Tibial nerve (tissue), 4 donors: ENCODE results near the gene AMPD3. TPM values are rescaled to one million over a fixed set of nuclear protein-coding genes. Genes with fewer than 3 reads are reported as not detected.

ENCODE experiments used
- DNase-seq, 2 donors: peaks; one replicate each; pipeline ENCODE4 v3.0.0-alpha.2; 2019; ENCODE audit warnings: low spot score in 2 of 2
- H3K27ac ChIP-seq, 4 donors: fragments of 200-600 bp; sonication (generic) in 3 of 4; one replicate each; pipeline ENCODE4 v1.5.1; 2017 to 2019; ENCODE audit warnings: mild to moderate bottlenecking in 1 of 4
- H3K27me3 ChIP-seq, 2 donors: fragments of 200-600 bp; sonication (generic) in 1 of 2; one replicate each; pipeline versions ENCODE4 v1.5.1 to v1.6.0; 2017 to 2019
- H3K36me3 ChIP-seq, 3 donors: fragments of 200-600 bp; sonication (generic); one replicate each; pipeline ENCODE4 v1.5.1; 2018 to 2019
- H3K4me1 ChIP-seq, 4 donors: fragments of 200-600 bp; sonication (generic) in 3 of 4; one replicate each; pipeline ENCODE4 v1.5.1; 2017 to 2019
- H3K4me3 ChIP-seq, 4 donors: fragments of 200-600 bp; sonication (generic) in 3 of 4; one replicate each; pipeline ENCODE4 v1.5.1; 2017 to 2019; ENCODE audit warnings: mild to moderate bottlenecking in 1 of 4, moderate library complexity in 1 of 4
- H3K9me3 ChIP-seq, 4 donors: fragments of 200-600 bp; sonication (generic) in 3 of 4; one replicate each; pipeline ENCODE4 v1.5.1; 2017 to 2019
- EP300 ChIP-seq, 2 donors: sonication (generic); formaldehyde crosslinking; IDR thresholded peaks; one replicate each; pipeline ENCODE4 v1.6.1; 2017; ENCODE audit warnings: antibody characterized with exemption in 2 of 2, mild to moderate bottlenecking in 1 of 2
- POLR2A ChIP-seq, 2 donors: fragments of 450-650 bp; IDR thresholded peaks; one replicate each; pipeline ENCODE4 v1.6.1; 2017; ENCODE audit warnings: antibody characterized with exemption in 2 of 2, mild to moderate bottlenecking in 2 of 2, moderate library complexity in 2 of 2
- WGBS, 2 donors: methylation state at CpG; one replicate each; pipeline ENCODE4 v1.1.5; 2018; 5-methylcytosine and 5-hydroxymethylcytosine counted together
- total RNA-seq, 4 donors: library from RNA; depleted of rRNA; stranded (reverse); fragments of >200 nt; gene quantifications; one replicate each; pipeline ENCODE4 v1.1.0, GENCODE V29; 2016
- TF ChIP-seq, protein P1 (sequence below), 5 experiments: fragments of 200-600 bp in 3 of 5; fragments of 450-650 bp in 2 of 5; sonication (generic) in 3 of 5; IDR thresholded peaks; one replicate each; pipeline ENCODE4 v1.5.1; 2016 to 2019; ENCODE audit warnings: antibody characterized with exemption in 5 of 5, mild to moderate bottlenecking in 3 of 5, moderate library complexity in 2 of 5

Gene AMPD3
- total RNA-seq, 4 donors from 2014 or later, result 1.0 to 8.7 (median 3.7) TPM

DNA sequence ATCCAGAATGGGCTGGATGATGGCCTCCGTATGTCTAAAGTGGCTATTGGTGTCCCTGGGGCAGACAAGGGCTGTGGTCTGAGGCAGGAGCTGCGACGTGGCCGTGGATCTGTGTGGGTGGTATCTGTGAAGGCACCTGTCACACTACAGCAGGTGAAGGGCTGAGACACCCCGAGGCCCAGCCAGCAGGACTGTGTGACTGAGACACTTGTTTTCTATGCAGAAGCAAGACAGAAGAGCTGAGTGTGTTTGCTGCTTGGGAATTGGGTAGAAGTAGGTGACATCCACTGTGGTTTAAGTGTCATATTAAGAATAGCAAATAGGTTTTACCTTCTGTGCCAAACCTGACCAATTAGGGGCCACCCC lies 35.0 kb downstream of the AMPD3 start:
- no peak for TF ChIP-seq POLR2A (IDR thresholded peaks at IDR 0.05)
- TF ChIP-seq, protein P1, sequence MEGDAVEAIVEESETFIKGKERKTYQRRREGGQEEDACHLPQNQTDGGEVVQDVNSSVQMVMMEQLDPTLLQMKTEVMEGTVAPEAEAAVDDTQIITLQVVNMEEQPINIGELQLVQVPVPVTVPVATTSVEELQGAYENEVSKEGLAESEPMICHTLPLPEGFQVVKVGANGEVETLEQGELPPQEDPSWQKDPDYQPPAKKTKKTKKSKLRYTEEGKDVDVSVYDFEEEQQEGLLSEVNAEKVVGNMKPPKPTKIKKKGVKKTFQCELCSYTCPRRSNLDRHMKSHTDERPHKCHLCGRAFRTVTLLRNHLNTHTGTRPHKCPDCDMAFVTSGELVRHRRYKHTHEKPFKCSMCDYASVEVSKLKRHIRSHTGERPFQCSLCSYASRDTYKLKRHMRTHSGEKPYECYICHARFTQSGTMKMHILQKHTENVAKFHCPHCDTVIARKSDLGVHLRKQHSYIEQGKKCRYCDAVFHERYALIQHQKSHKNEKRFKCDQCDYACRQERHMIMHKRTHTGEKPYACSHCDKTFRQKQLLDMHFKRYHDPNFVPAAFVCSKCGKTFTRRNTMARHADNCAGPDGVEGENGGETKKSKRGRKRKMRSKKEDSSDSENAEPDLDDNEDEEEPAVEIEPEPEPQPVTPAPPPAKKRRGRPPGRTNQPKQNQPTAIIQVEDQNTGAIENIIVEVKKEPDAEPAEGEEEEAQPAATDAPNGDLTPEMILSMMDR (IDR thresholded peaks at IDR 0.05), result no peak
- no peak for TF ChIP-seq EP300 (IDR thresholded peaks at IDR 0.05)
- WGBS, 2 donors, result 87 to 91% methylated on average over 5 of the region's 5 CpGs

DNA sequence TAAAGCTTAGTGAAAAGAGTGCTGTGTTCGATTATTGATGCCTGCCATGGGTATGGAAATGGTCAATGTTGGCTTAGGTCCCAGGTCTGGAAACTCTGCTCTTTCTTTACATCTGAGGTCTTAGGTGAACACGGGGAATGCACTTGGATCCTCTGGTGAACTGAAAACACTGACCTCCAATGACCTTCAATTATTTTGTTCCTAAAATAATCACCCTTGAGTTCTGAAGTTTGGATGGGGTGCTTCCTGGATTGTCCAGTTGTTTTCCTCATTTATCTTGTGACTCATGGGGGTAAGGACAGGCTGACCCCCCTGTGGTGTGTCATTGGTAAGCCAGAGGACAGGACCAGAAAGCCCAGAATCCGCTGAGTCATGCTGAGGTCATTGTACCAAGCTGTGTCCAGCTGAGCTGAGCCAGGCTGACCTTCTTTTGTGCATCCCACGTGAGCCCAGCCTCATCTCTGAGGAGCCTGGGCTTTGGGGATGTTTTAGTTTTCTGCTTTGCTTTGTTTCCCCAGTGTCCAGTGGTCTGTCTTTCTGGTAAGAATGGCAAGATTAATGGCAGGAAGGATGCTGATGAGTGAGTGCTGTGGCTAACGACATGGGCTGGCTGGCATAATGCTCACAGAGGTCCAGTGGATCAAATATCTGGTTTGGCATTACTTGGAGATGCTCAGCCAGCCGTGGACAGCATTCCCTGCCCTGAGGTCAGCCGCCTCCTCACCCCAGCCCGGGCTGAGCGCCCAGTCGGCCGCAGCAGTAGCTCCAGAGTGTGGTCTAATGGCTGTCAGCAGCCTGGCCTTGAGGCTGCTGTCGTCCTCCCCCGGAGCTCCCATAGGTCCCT lies 35.6 kb downstream of the AMPD3 start:
- peaks cover 0 to 12% (median 8%) of the 10 kb centered on the region in 4 donors for H3K4me1 ChIP-seq
- peak in 1 of 2 donors; percentile 67 for TF ChIP-seq EP300 (IDR thresholded peaks at IDR 0.05)
- TF ChIP-seq, protein P1 (IDR thresholded peaks at IDR 0.05), result no peak
- H3K27ac ChIP-seq, result peak overlapping the region in 3 of 4 donors; percentile 46 to 84 (median 62)
- DNase-seq, result peak; percentile 60 to 68
- H3K36me3 ChIP-seq, result peaks cover 0 to 10% (median 7%) of the 10 kb centered on the region in 3 donors
- WGBS, 2 donors, result 33 to 39% methylated on average over 9 to 13 of the region's 13 CpGs
- H3K4me3 ChIP-seq, result no peak overlapping the region
- no peaks in the 10 kb centered on the region for H3K27me3 ChIP-seq
- no peaks in the 10 kb centered on the region for H3K9me3 ChIP-seq

More for the DNA sequence above, 35.0 kb downstream of the AMPD3 start:
- DNase-seq, result no peak
- Histone ChIP-seq H3K36me3 (peaks cover 0 to 10% (median under 1%) of the 10 kb centered on the region in 3 donors), H3K4me1 (peaks cover 0 to 12% (median 8%) of the 10 kb centered on the region in 4 donors), H3K4me3 (no peak overlapping the region), H3K27me3 (no peaks in the 10 kb centered on the region), H3K27ac (peak overlapping the region in 3 of 4 donors; percentile 46 to 84 (median 48)), H3K9me3 (no peaks in the 10 kb centered on the region)

DNA sequence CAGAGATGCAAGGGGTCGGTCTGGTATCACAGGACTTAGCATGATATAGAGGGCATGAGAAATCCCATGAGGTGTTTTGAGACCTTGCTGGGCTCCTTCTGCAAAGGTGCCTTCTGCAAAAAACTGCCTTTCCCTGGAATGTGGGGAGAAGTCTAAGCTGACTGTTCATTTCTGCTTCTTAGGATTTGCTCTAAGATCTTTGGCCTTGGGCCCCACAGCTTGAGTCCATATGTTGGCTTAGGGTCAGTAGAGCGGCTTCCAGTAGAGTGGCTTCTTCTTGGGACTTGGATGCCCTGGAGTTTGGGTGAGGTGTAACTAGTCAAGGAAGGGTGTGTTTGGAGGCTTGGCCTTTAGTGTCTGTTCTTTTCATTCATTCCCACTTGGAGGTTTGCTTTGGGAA lies 37.0 kb downstream of the AMPD3 start:
- H3K36me3 ChIP-seq, result peaks cover 0 to 16% (median 7%) of the 10 kb centered on the region in 3 donors
- TF ChIP-seq, protein P1 (IDR thresholded peaks at IDR 0.05), result no peak
- TF ChIP-seq POLR2A (IDR thresholded peaks at IDR 0.05), result no peak
- no peak for TF ChIP-seq EP300 (IDR thresholded peaks at IDR 0.05)
- 91 to 98% methylated on average over 2 of the region's 2 CpGs for WGBS, 2 donors
- H3K4me3 ChIP-seq, result no peak overlapping the region
- no peak for DNase-seq
- H3K9me3 ChIP-seq, result no peaks in the 10 kb centered on the region
- peaks cover 0 to 12% (median 8%) of the 10 kb centered on the region in 4 donors for H3K4me1 ChIP-seq
- no peak overlapping the region for H3K27ac ChIP-seq
- no peaks in the 10 kb centered on the region for H3K27me3 ChIP-seq

DNA sequence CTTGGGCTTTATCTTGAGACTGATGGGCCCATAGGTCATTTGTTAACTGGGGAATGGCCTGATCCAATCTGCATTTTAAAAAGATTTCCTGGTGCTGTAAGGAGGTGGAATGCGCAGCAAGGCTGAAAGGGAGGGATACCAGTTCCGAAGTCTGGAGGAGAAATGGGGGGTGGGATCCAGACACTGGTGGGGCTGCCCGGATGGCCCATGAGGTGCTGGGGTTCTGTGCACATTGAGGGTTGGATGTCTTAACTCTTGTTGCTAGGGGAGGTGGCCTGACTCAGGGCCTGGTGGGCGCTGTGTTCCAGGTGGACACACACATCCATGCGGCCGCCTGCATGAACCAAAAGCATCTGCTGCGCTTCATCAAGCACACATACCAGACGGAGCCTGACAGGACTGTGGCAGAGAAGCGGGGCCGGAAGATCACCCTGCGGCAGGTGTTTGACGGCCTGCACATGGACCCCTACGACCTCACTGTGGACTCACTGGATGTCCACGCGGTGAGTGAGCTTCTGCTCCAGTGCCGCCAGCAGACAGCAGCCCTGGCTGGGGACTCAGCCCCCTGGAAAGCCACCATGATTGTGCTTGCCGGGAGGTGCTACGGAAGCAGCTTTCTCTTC lies 38.1 kb downstream of the AMPD3 start:
- Histone ChIP-seq H3K36me3 (peaks cover 0 to 16% (median 7%) of the 10 kb centered on the region in 3 donors), H3K27ac (no peak overlapping the region), H3K4me3 (no peak overlapping the region), H3K27me3 (no peaks in the 10 kb centered on the region), H3K4me1 (peaks cover 0 to 12% (median 8%) of the 10 kb centered on the region in 4 donors), H3K9me3 (no peaks in the 10 kb centered on the region)
- WGBS, 2 donors, result 96 to 97% methylated on average over 17 to 18 of the region's 18 CpGs
- DNase-seq, result no peak
- TF ChIP-seq EP300 (IDR thresholded peaks at IDR 0.05), result no peak
- TF ChIP-seq POLR2A (IDR thresholded peaks at IDR 0.05), result no peak
- TF ChIP-seq, protein P1 (IDR thresholded peaks at IDR 0.05), result no peak
